Stimulated activated CD4-positive, alpha-beta T cell treated with anti-CD3 and anti-CD28 coated beads, Interleukin-4, amount 100 ng/mL, for 4 hours (primary cell): ENCODE data around the gene BICDL1.

Experiments used
- DNase-seq, 2 experiments: peaks; one replicate each; pipeline ENCODE4 v3.0.0-alpha.2; 2020

The BICDL1 gene

DNA sequence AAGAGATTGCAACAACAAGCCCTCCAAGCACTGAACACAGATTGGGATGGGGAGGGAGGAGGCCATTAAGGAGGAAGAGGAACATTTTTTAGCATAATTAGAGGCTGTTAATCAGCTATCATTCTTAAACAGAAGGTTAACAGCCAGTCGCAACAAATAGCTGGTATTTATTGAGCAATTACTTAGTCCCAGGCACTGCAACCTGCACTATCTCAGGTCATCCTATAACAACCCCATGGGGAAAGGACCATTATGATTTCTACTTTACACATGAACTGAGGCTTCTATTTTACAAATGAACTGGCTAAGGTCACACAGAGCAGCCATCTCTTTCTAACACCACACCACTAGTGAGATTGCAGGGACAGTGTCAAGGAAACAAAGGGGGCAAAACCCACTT lies 117.1 kb downstream of the BICDL1 start:
- no peak for DNase-seq

DNA sequence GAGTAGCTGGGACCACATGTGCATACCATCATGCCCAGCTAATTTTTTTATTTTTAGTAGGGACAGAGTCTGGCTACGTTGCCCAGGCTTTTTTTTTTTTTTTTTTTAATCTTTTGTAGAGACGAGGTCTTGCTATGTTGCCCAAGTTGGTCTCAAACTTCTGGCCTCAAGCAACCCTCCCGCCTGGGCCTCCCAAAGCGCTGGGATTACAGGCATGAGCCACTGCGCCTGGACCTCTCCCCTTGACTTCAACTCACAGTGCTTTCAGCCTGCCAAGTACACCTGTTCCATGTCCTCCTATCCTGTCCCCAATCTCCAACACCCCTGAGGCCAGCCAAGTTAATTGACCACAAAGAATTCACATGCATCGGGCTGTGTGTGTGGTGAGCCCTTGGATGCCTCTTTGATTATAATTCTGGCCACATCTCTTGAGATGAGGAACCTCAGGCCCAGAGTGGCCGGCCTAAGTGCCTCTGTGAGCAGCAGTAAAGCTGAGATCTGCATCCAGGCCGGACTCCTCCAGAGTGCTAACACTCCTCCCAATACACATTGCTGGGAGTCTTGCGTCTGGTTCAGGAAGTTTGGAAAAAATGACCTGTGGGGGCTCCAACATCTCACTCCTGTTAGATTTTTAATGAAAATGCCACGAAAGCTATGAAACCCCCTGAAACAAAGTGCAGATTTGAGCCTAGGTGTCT lies 120.7 kb downstream of the BICDL1 start:
- no peak for DNase-seq

DNA sequence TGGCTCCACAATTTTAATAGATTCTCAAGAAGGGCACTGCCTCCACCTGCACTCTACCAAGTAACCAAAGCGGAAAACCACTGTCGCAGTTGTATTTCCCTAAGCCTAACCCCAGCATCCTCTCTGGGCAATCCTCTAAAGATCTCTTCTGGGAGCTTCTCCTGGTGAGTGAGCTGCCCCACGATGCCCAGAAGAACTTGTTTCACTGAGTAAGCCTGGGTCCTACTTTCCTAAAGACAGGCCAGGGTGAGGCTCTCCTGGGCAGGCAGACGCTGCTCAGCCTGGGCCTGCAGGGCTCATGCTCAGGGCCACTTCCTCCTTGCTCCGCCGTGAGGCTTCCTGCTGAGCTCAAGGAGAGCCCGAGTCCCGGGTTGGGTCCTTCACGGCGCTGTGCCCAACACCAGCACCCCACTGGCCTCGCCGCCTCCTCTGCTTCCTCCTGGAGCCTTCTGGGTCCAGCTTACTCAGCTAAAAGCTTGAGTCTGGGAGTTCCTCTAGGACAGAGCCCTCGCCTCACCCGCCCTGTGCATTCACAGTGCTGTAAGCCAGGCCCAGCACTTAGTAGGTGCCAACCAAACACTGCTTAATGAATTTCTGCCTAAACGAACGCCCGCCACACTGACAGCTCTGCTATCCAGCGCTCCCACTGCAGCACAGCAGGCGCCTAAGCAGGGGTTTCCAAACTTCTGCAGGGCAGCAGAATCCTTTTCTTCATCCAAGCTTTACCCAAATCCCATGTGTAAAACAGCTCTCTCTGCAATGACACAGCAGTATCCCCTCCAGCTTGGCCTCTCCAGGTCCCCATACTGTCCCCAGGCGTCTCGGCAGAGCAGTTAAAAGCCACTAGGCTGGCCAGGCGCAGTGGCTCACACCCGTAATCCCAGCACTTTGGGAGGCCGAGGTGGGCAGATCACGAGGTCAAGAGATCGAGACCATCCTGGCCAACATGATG lies 121.8 kb downstream of the BICDL1 start:
- DNase-seq: peak; percentile 19 to 42

DNA sequence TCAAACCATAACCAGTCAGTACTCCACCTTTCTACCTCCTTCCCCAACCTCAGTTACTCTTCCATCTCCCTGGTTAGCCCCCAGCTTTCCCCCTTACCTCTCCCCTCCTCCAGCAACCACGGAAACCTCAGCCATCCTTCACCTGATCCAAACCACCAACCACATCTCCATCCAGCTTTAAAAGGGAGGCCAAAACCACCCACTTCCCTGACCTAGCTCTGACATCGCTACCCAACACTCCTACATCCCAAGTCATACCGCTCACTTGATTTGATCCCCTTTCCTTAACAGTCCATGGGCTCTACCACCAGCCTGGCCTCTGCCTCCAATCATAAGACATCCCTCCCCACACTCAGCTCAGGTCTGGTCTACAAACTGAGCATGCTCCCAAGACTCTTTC lies 126.0 kb downstream of the BICDL1 start:
- no peak for DNase-seq

DNA sequence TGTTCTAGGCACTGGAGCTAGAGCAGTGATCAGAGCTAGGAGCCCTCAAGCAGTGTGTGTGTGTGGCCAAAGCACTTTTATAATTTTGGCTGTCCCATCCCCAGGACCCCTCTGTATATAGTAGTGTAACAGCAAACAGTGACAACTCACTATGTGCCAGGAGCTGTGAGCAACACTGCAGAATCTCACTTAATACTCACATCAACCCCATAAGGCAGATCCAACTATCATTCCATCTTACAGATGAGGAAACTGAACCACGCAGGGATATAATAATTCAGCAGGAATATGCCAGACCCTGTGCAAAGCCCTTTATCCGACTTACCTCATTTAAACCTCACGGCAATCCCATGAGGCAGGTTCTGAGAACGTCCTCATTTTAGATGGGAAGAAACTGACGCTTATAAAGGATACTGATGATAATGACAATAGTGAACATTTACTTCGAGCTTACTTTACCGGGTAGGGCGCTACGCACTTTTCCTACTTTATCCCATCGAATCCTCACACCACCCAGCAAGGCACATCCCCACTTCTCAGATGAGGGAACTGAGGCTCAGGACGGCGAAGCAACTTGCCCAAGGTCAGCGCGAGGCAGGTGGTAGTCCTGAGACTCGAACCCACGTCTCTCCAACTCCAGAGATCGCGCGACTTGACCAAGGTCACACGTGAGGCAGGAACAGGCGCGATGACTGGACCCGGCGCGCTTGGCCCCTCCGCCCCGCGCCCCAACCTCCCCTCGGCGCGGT lies 126.8 kb downstream of the BICDL1 start:
- DNase-seq: no peak

DNA sequence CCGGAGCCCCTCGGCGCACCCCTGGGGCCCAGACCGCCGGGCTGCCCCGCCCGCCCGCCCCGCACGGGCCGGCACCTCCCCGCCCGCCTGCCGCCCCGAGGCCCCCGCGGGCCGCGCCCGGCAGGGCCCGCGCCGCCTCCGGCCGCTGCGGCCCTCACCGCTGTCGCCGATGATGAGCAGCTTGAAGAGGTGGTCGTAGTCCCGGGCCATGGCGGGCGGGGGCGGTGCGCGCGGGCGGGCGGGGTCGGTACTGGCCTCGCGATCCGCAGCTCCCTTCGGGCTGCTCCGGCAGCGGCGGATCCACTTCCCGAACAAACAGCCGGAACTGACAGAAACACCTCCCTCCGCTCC lies 127.4 kb downstream of the BICDL1 start, which contains the start of gene RAB35:
Gene RAB35 (minus strand): TSS at position 313 of the 351 bp plus-strand sequence. CDS start 103 bp downstream, at position 210.
- no peak for DNase-seq

DNA sequence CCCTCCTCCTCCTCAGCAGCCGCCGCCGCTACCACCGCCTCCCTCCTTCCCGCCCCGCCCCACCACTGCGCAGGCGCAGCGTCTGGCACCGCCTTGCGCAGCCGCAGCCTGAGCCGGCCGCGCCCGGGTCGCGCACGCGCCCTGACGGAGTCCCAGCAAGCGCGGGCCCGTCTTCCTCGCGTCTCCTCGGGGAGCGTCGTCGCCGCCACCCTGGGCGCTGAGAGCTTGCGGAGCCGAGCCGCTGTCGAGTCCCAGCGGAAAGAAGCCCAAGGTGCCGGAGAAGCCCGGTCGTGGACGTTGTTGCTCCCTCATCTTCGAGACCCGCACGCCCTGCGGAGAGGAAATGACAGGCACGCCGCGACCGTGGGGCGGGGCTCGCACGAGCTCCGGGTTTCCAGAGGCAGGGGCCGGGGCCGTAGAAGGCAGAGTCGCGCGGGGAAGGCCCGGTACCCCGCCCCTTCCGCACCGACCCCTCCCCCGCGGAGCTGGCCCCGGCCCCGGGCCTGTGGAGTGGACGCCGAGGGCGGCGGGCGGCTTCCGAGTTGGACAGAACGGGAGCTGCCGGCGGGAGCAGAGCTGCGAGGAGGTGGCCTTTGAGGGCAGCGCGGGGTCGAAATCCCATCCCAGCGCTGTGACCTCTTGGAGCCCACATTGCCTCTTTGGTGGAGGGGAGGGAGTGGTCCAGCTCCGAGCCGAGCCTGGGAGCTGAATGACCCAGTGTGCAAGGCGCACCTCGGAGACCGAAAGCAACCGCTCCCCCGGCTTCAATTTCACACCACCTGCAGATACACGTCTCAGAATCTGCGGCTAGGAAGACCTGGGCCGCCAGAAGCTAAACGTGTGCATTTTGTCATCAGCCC lies 128.0 kb downstream of the BICDL1 start:
- peak; percentile 95 to 98 for DNase-seq

DNA sequence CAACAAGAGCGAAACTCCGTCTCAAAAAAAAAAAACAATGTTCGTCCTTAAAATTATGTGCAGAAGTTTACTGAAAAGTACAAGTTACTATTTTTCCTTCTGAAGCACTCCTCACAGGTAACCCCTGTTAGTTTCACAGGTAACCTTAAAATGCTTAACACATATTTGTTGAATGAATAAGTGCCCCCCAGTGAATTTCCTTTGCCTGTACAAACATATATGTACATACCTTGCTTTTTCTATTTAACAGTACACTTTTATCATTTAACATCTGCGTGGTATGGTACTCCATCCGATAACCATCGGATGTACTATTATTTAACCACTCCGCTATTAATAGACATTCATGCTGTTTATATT lies 128.9 kb downstream of the BICDL1 start:
- DNase-seq: no peak

DNA sequence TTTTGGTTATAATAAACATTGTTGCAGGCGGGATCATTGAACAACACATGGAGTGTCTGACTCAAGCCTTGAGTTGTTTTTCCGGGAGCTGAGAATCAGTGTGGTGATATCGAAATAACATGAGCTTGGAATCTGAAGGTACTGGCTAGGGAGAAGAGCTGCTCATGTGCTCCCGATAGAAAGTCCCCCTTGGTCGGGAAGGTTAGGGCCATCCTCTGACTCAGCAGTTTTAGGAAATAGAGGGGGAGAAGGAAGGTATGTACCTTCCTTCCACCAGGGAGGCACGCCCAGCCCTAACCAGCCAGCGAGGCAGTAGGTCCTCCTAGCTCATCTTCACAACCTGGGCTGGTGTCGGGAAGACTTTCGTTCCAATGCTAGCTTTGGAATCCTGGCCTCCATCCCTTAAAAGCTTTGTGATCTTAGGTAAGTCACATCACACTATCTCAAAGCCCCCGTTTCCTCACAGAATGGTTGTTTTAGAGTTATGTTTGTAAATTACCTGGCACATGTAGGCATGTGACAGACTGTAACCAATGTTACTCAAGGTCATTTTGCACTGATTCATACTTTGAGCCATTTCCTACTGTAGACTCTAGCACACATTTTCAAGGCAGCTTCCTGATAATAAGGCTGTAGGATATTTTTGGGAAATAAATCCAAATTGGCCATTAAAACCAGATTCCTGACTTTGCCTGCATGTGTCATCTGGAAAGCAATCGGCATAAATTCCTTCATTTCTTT lies 129.5 kb downstream of the BICDL1 start:
- DNase-seq: no peak

DNA sequence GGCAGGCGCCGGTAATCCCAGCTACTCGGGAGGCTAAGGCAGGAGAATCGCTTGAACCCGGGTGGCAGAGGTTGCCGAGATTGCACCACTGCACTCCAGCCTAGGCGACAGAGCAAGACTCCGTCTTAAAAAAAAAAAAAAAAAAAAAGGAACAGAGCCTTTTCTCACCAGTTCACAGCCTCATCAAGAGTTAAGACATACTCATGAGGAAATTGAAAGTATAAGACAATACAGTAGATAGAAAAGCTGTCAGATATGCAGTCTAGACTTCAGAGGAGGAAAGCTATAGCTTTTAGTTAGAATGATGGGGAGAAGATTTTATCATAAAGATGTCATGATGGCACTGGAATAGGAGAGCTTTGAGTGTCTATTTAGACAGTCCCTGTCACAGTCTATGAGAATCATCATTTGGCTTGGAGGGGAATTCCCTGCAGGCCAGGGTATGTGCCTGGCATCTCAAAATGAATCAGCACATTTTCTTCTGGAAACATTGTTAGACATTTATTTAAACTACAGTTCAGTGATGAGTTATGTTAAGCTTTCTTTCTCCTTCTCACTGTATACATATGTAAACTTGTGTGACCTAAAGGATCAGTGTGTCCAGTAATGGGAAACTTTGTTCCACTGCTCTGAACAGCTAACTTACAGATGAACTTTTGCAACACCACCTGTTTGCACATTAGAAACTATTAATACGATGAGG lies 130.4 kb downstream of the BICDL1 start:
- peak in 1 of 2 experiments; percentile 43 for DNase-seq

DNA sequence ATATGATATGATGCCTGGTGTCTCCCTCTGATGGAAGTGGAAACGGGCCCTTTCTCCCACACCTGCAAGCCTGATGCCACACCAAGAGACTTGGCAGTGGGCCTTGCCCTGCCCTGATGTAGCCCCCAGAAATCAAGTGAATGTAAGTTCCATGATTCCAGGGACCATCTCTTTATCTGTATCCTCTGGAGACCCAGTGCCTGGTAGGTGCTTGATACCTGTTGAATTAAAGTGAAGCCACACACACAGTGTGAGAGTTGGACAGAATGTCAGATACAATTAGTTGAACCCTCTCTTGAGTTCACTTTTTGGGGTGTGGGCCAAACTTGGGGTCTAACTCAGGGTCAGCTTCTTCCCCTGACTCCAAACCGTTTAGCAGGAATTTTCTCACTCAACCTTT lies 132.3 kb downstream of the BICDL1 start:
- no peak for DNase-seq

DNA sequence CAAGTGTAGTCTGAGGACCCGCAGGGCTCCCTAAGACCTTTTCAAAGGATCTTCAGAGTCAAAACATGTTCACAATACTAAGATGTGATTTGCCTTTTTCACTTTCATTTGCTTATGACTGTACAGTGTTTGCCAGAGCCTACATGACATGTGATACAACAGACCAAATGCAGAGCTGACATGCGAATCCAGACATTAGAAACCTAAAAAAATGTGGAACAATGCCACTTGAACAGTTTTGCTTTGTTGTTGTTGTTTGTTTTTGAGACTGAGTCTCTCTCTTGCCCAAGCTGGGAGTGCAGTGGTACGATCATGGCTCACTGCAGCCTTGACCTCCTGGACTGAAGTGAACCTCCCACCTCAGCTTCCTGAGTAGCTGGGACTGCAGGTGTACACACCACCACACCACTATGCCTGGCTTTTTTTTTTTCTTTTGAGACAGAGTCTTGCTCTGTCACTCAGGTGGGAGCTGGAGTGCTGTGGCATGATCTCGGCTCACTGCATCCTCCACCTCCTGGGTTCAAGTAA lies 132.8 kb downstream of the BICDL1 start:
- no peak for DNase-seq

DNA sequence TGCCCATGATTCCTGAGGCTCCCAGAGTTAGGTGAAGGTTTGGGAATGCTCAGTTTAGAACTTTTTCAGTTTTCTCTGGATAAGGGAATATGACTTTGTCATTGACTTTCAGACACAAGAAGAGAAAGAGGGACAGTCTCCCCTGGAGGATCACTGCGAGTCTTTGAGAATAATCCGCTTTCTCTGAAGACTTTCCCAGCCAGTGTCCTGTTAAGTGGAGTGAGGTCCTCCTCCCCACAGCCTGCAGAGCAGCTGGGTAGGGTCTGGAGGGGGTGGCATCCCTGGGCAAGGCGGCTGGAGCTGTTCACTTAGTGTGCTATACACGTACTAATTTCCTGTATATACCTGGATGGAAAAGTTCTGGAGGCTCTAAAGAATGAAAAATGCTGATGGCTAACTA lies 136.0 kb downstream of the BICDL1 start:
- DNase-seq: no peak

DNA sequence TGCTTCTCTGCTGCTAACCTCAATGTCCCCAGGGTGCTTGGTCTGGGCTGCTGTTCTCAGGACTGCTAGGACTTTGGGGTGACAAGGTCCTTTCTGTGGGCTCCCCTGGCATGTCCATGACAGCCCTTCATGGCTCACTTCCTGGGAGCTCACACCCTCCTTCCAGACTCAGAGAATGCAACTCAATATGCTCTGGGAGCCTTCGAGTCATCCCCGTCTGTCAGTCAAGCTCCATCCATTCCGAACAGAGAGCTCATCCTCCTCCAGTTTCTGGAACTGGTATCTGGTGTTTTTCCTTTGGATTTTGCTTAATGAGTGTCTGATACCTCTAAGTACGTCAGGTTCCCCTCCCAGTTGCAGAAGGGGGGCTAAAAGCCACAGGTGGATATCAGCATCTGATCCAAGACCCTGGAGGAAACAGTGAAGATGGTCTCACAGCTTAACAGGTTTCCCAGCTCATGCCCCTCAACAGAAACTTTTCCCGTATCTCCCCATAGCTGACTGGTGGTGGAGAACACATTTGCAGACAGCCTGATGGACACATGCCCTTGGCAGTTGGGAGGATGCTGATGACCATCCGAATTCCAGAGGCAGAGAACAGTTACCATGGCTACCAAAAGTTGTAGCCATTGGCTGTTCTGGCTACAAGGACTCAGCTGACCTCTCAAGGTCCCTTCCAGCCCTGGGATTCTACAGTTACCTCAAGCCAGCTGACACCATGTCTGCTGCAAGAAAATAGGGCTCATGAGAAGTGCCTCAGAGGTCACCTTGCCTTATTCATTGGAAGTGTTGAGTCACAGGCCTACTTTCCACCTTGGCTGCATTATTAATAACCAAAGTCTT lies 137.0 kb downstream of the BICDL1 start:
- no peak for DNase-seq

DNA sequence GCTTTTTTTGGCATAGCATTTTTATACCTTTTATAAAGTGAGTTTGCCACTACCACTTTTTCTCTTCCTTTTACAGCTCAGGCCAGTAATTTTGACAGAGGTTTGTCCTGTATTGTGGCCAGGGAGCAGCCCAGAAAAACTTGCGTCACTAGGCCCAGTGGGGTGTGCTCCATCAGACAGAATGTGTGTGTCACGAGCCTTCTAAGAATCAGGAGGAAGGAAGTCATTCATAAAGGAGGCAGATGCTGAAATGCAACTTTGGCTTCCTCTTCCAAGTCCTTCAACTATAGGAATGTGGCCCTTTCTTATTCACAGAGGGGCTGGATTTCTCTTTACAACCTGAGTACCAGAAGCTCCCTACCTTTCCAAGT lies 137.6 kb downstream of the BICDL1 start:
- DNase-seq: no peak

DNA sequence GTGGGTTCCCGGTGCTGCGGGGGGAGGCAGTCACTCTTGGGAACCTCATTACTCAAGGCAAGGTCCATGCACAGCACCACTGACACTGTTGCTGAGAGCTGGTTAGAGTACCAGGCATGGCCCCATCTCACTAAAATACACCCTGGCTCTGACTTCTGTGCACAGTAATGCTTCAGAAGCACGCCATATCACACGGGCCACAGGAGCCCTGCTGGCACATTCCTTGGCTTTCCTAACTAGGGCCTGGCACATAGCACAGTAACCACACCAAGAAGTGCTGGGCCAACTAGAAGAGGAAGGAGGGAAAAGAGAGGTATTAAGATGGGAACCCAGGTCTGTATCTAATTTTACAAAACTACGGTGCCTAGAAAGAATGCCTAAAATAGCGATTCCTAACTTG lies 141.0 kb downstream of the BICDL1 start:
- DNase-seq: no peak

DNA sequence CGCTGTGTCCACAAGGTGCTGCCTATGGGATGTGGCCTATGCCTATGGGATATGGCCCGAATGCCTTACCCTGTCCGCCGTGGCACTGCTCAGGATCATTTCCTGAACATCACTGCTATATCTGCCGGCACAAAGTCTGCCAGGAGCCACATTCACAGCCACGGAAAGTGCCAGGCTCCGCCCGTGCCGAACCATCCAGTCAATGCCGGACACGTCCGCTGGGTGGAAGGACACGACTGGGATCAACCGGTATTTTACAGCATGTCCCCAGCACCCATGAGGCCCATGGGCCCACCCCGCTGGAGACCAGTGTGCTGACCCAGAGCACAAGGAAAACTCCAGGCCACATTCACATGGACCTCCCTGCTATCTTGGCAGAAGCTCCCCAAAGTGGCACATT lies 142.1 kb downstream of the BICDL1 start:
- no peak for DNase-seq

DNA sequence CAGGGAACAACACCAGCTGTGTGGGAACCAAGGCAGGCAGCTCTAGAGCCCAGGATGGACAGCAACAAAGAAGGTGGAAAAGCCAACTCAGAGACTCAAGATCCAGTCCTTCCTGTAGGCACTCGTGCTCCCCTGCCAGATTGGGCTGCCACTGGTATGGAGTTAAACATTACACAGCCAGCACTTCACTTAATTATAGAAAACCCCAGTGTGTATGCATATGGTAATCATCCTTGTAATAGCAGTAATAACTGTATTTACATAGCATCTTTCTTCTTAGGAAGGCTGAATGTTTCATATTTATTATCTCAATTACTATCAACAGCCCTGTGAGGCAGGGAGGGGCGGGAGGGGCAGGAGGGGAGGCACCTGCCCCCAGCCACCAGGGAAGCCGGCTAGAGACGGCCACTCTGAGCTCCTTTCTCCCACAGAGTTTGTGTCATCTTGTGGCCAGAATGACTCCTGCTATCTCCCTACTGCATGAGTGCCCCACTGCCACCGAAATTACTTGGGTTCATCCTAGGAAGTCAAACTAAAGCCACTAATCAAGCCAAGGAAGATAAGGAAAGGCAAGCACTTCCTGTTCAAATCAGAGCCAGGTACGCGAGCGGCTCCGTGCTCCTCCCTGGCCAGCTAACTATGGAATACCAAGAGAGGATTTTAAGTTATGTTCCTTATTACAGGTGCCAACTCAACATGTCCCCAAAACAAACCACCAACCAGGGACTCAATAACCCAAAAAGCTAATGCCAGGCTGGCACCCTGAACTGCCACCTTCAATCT lies 143.2 kb downstream of the BICDL1 start:
- DNase-seq: no peak

DNA sequence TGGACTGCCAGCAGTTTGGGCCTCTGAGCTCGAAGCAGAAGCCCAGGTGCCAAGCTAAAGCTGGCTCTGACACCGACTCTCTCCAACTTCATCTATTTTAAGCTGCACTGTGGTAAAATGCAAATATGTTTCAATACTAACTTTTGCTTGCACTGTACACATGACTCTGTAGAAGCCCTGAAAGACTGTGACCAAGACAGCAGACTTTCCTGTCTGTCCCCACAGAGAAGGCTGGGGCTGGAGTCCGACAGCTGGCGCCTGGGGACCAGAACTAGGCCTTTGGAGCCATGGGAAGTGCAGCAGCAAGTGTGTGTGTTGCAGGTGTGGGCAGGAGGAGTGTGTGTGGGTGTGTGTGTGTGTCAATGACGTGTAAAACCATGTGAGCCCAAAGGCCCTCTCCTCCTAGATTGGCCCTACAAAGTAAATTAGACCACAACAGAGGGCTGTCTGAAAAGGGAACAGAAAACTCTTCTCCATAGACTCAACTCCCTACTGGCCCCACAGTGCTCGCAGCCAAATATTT lies 143.9 kb downstream of the BICDL1 start:
- no peak for DNase-seq
